ENCODE measurements around the gene MYBBP1A.

The MYBBP1A gene

GRCh38 chr17:4498461-4499397, 56.5 kb downstream of the MYBBP1A start, which contains the start of gene SPNS2:
Gene SPNS2 (plus strand): TSS chr17:4498881. CDS start chr17:4499048, 167 bp downstream.
- Histone ChIP-seq H3K79me2 (ENCODE audit: low read length) (no peaks in the 10 kb centered on the region), H3K4me2 (ENCODE audit: low read length) (peak within 1 kb of the TSS; percentile 91), H2AFZ (ENCODE audit: low read depth, low read length) (no peak within 1 kb of the TSS), H3K9me3 (ENCODE audit: insufficient read depth, low read length) (no peaks in the 10 kb centered on the region), H3K9ac (ENCODE audit: low read length) (peak within 1 kb of the TSS; percentile 67), H3K36me3 (replicated peaks; ENCODE audit: low read depth, low read length) (no peaks in the 10 kb centered on the region), H3K4me3 (ENCODE audit: low read length) (peak within 1 kb of the TSS; percentile 69), H4K20me1 (ENCODE audit: insufficient read depth, low read length) (no peaks in the 10 kb centered on the region), H3K27ac (ENCODE audit: low read length) (peak within 1 kb of the TSS; percentile 89), H3K27me3 (ENCODE audit: low read depth, low read length) (no peaks in the 10 kb centered on the region), H3K4me1 (ENCODE audit: low read length) (peaks cover 24% of the 10 kb centered on the region)
- TF ChIP-seq CTCF (IDR thresholded peaks at IDR 0.05; ENCODE audit: low read depth, low read length) (no peak), EZH2phosphoT487 (IDR thresholded peaks at IDR 0.05; ENCODE audit: low read depth) (no peak)

- Histone ChIP-seq H3K4me3 (ENCODE audit: low read length) (peak overlapping the region; percentile 69), H3K79me2 (ENCODE audit: low read length) (no peaks in the 10 kb centered on the region)
These were observed 57.9 kb downstream of the MYBBP1A start for GRCh38 chr17:4497101-4497824.

GRCh38 chr17:4492721-4493561, 62.2 kb downstream of the MYBBP1A start:
- TF ChIP-seq CTCF (IDR thresholded peaks at IDR 0.05; ENCODE audit: low read depth, low read length) (no peak), EZH2phosphoT487 (IDR thresholded peaks at IDR 0.05; ENCODE audit: low read depth) (no peak)
- no peaks in the 10 kb centered on the region for H3K9me3 ChIP-seq (ENCODE audit: insufficient read depth, low read length)
- H3K4me1 ChIP-seq (ENCODE audit: low read length): peaks cover 30% of the 10 kb centered on the region
- no peaks in the 10 kb centered on the region for H3K79me2 ChIP-seq (ENCODE audit: low read length)
- no peak overlapping the region for H2AFZ ChIP-seq (ENCODE audit: low read depth, low read length)
- peak overlapping the region; percentile 53 for H3K4me2 ChIP-seq (ENCODE audit: low read length)
- peak overlapping the region; percentile 28; the same call in 1 of the 2 replicates for H3K4me3 ChIP-seq (ENCODE audit: low read length)
- H4K20me1 ChIP-seq (ENCODE audit: insufficient read depth, low read length): no peaks in the 10 kb centered on the region
- no peak overlapping the region for H3K9ac ChIP-seq (ENCODE audit: low read length)
- no peaks in the 10 kb centered on the region for H3K36me3 ChIP-seq (replicated peaks; ENCODE audit: low read depth, low read length)
- no peak overlapping the region for H3K27ac ChIP-seq (ENCODE audit: low read length)
- H3K27me3 ChIP-seq (ENCODE audit: low read depth, low read length): no peaks in the 10 kb centered on the region

More at GRCh38 chr17:4497101-4497824, 57.9 kb downstream of the MYBBP1A start:
- Histone ChIP-seq H3K4me1 (ENCODE audit: low read length) (peaks cover 36% of the 10 kb centered on the region), H3K36me3 (replicated peaks; ENCODE audit: low read depth, low read length) (no peaks in the 10 kb centered on the region), H2AFZ (ENCODE audit: low read depth, low read length) (no peak overlapping the region), H3K4me2 (ENCODE audit: low read length) (peak overlapping the region; percentile 91), H3K9ac (ENCODE audit: low read length) (peak overlapping the region; percentile 67), H3K27me3 (ENCODE audit: low read depth, low read length) (no peaks in the 10 kb centered on the region), H4K20me1 (ENCODE audit: insufficient read depth, low read length) (no peaks in the 10 kb centered on the region), H3K27ac (ENCODE audit: low read length) (peak overlapping the region; percentile 89), H3K9me3 (ENCODE audit: insufficient read depth, low read length) (no peaks in the 10 kb centered on the region)
- TF ChIP-seq CTCF (IDR thresholded peaks at IDR 0.05; ENCODE audit: low read depth, low read length) (no peak), EZH2phosphoT487 (IDR thresholded peaks at IDR 0.05; ENCODE audit: low read depth) (no peak)
